Activated CD4-positive, CD25-positive, alpha-beta regulatory T cell (primary cell): ENCODE data around the gene TTR.

Source experiments
- DNase-seq, 4 experiments: peaks; one replicate each; lab custom pipeline; 2025; lab: John Stamatoyannopoulos, UW

The TTR gene

GRCh38 chr18:31616586-31616985 lies 24.9 kb downstream of the TTR start:
- DNase-seq: no peak

GRCh38 chr18:31617031-31617717 lies 25.5 kb downstream of the TTR start:
- no peak for DNase-seq

- no peak for DNase-seq
These were observed 27.1 kb downstream of the TTR start for GRCh38 chr18:31618801-31619200.

GRCh38 chr18:31619291-31619690 lies 27.6 kb downstream of the TTR start:
- DNase-seq: no peak

GRCh38 chr18:31624892-31625640 lies 33.4 kb downstream of the TTR start:
- no peak for DNase-seq

- no peak for DNase-seq
These were observed 34.7 kb downstream of the TTR start for GRCh38 chr18:31626409-31626808.

GRCh38 chr18:31630549-31630948 lies 38.9 kb downstream of the TTR start:
- no peak for DNase-seq

GRCh38 chr18:31631526-31631925 lies 39.8 kb downstream of the TTR start:
- no peak for DNase-seq

- no peak for DNase-seq
These were observed 40.7 kb downstream of the TTR start for GRCh38 chr18:31632356-31632755.

- no peak for DNase-seq
These were observed 42.0 kb downstream of the TTR start for GRCh38 chr18:31633392-31634330.

- no peak for DNase-seq
These were observed 42.6 kb downstream of the TTR start for GRCh38 chr18:31634331-31634713.

GRCh38 chr18:31636387-31636786 lies 44.7 kb downstream of the TTR start:
- DNase-seq: no peak

- no peak for DNase-seq
These were observed 45.8 kb downstream of the TTR start for GRCh38 chr18:31637445-31637844.

- DNase-seq: no peak
These were observed 51.3 kb downstream of the TTR start for GRCh38 chr18:31643003-31643402.

GRCh38 chr18:31645411-31645810 lies 53.7 kb downstream of the TTR start:
- DNase-seq: no peak

GRCh38 chr18:31646332-31647126 lies 54.9 kb downstream of the TTR start:
- no peak for DNase-seq

GRCh38 chr18:31647127-31647753 lies 55.6 kb downstream of the TTR start:
- DNase-seq: no peak
